GM19397 (cell line): ENCODE results near the gene LANCL1.

Experiments used
- ATAC-seq: cut with Tn5 transposase; IDR thresholded peaks from one replicate; pipeline ENCODE4 v1.9.1; 2021; ENCODE audit warnings: mild to moderate bottlenecking, moderate library complexity; ENCODE audit not compliant: unreplicated experiment

LANCL1 gene

GRCh38 chr2:210399440-210400041 is 77.0 kb downstream of the LANCL1 start:
- no peak for ATAC-seq

- no peak for ATAC-seq
Observed at GRCh38 chr2:210392469-210392881, 84.1 kb downstream of the LANCL1 start.

- ATAC-seq = no peak
Observed at GRCh38 chr2:210389856-210390255, 86.7 kb downstream of the LANCL1 start.

- ATAC-seq = no peak
Observed at GRCh38 chr2:210388148-210388547, 88.4 kb downstream of the LANCL1 start.

- no peak for ATAC-seq
Observed at GRCh38 chr2:210387074-210387473, 89.5 kb downstream of the LANCL1 start.
